Effector memory CD4-positive, alpha-beta T cell (primary cell): Measurements from ENCODE around the gene CTNNA2.

ENCODE experiments used
- DNase-seq, 3 donors: peaks; one replicate each; pipeline ENCODE4 v3.0.0-alpha.2; 2020
- H3K27ac ChIP-seq: 2 replicates; pipeline ENCODE4 v1.7.0; 2013; ENCODE audit warnings: mild to moderate bottlenecking, low read length, moderate library complexity; ENCODE audit not compliant: insufficient read depth, poor library complexity, severe bottlenecking
- H3K27me3 ChIP-seq: replicated peaks from 2 replicates; pipeline ENCODE4 v1.7.0; 2013; ENCODE audit warnings: mild to moderate bottlenecking, low read length; ENCODE audit not compliant: insufficient read depth, control insufficient read depth, poor library complexity, severe bottlenecking
- H3K36me3 ChIP-seq: 2 replicates; pipeline ENCODE4 v1.7.0; 2013; ENCODE audit warnings: mild to moderate bottlenecking, low read length, moderate library complexity; ENCODE audit not compliant: control insufficient read depth, insufficient read depth
- H3K4me1 ChIP-seq: 2 replicates; pipeline ENCODE4 v1.7.0; 2013; ENCODE audit warnings: low read length, mild to moderate bottlenecking; ENCODE audit not compliant: control insufficient read depth, insufficient read depth, poor library complexity, severe bottlenecking
- H3K4me3 ChIP-seq: 2 replicates; pipeline ENCODE4 v1.7.0; 2013; ENCODE audit warnings: low read length, low read depth, mild to moderate bottlenecking; ENCODE audit not compliant: insufficient read depth, poor library complexity, severe bottlenecking
- H3K9me3 ChIP-seq: 2 replicates; pipeline ENCODE4 v1.7.0; 2013; ENCODE audit warnings: mild to moderate bottlenecking, low read length, moderate library complexity; ENCODE audit not compliant: control insufficient read depth

CTNNA2 gene

DNA sequence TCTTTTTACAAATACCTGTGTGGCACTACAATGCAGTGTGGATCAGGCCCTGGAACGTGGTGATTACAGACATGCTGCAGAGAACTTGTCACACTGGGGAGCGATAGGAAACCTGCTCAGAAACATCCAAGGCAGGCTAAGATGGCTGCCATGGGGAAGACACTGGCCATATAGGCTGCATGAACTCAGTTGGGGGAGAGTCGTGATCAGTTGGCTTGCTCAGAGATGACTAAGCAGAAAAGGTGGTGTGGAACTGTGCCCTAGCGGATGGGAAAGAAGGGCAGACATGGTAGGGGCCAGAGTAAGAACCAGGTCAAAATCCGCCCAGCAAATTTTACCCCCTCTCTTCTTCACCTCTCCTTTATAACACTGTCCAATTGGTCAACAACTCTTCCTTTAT, 483.9 kb downstream of the CTNNA2 start:
- H3K27me3 ChIP-seq = no peaks in the 10 kb centered on the region

GRCh38 chr2:80001701-80002101, 488.9 kb downstream of the CTNNA2 start:
- Histone ChIP-seq H3K27me3 (no peaks in the 10 kb centered on the region), H3K36me3 (no peaks in the 10 kb centered on the region), H3K9me3 (no peaks in the 10 kb centered on the region), H3K4me1 (no peaks in the 10 kb centered on the region), H3K4me3 (no peak overlapping the region), H3K27ac (no peak overlapping the region)
- DNase-seq = no peak

More for the DNA sequence above, 483.9 kb downstream of the CTNNA2 start:
- Histone ChIP-seq H3K9me3 (no peaks in the 10 kb centered on the region), H3K4me1 (no peaks in the 10 kb centered on the region), H3K4me3 (no peak overlapping the region), H3K36me3 (no peaks in the 10 kb centered on the region), H3K27ac (no peak overlapping the region)
- DNase-seq = no peak

- no peak overlapping the region for H3K4me3 ChIP-seq
- H3K27me3 ChIP-seq = no peaks in the 10 kb centered on the region
- H3K36me3 ChIP-seq = no peaks in the 10 kb centered on the region
- no peak overlapping the region for H3K27ac ChIP-seq
- H3K4me1 ChIP-seq = no peaks in the 10 kb centered on the region
- DNase-seq = no peak
- no peaks in the 10 kb centered on the region for H3K9me3 ChIP-seq
Measured at GRCh38 chr2:80002112-80002511, 489.3 kb downstream of the CTNNA2 start.

DNA sequence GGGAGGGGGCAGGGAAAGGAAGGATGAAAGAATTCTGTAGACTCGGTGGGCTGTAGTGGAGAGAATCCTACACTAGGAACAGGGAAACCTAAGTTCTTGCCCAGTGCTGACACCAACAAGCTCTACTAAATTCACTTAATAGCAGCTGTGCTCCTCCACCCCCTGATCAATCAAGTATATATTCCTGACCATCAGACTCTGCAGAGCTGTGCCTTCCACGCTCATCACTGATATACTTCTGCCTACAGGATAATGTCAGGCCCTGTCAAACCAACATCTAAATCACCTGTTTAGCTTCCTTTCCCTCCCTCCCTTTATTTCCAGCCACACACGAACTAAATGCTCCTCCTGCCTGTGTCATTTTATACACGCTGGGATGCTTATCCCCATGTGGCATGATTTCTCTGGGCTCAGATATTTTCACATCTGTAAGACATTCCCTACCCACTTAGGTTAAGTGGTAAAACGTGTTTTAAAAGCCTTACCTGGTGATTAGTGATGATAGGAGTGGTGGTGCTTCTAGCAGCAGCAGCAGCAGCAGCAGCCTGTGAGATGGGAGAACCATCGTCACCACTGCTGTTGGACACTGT, 489.8 kb downstream of the CTNNA2 start:
- Histone ChIP-seq H3K27me3 (no peaks in the 10 kb centered on the region), H3K9me3 (no peaks in the 10 kb centered on the region), H3K4me1 (no peaks in the 10 kb centered on the region), H3K36me3 (no peaks in the 10 kb centered on the region), H3K27ac (no peak overlapping the region), H3K4me3 (no peak overlapping the region)
- no peak for DNase-seq

DNA sequence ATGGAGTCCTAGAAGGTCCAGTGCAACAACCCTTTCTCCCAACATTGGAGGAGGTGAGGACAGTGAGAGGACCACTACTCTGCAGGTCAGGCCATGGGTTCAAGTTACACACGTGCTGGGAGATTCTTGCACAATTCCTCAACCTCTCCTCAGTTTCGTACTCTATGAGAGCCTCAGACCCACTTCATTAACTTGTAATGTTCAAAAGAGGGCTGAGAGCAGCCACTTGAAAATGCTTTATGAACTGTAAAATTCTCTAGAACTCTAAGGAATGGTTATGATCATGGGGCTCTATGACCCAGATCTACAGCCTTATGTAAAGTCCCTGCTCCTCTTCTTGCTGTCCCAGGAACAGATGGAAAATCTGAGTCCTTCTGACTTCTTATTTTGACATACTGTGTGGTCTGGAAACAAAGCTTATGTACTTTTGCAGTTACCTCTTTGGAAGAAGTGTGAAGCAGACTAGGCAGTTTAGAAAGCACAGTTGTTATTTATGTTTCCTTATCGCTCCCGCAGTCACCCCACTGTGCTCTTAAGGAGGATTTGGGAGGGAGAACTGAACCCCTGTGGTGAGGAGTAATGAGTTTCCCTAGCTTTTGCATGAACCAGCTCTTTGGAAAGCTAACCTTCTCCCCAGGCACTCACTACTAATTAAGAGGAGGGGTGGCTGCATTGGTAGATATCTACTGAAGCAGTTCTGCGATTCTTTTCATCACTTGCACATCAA, 495.1 kb downstream of the CTNNA2 start:
- no peaks in the 10 kb centered on the region for H3K4me1 ChIP-seq
- H3K27ac ChIP-seq = no peak overlapping the region
- no peak overlapping the region for H3K4me3 ChIP-seq
- DNase-seq = no peak
- H3K36me3 ChIP-seq = no peaks in the 10 kb centered on the region
- no peaks in the 10 kb centered on the region for H3K27me3 ChIP-seq
- no peaks in the 10 kb centered on the region for H3K9me3 ChIP-seq

DNA sequence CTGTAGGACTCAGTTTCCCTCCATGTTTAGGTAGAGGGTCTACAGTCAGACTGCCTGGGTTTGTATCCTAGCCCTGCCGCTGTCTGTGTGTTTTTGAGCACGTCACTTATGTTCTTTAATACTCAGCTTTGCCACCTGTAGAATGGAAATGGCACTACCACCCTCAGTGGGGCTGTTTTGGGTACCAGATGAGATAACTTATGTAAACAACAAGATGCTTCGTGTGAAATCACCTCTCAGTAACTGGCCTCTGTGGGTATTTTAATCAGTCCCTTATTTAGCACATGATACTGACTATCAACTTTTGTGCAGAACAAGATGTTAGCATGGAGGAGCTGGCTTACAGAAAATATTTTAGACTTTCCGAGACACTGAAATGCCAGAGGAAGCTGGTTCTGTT, 495.7 kb downstream of the CTNNA2 start:
- Histone ChIP-seq H3K36me3 (no peaks in the 10 kb centered on the region), H3K9me3 (no peaks in the 10 kb centered on the region), H3K27me3 (no peaks in the 10 kb centered on the region), H3K4me1 (no peaks in the 10 kb centered on the region), H3K27ac (no peak overlapping the region), H3K4me3 (no peak overlapping the region)
- no peak for DNase-seq

GRCh38 chr2:80009211-80009610, 496.4 kb downstream of the CTNNA2 start:
- Histone ChIP-seq H3K27me3 (no peaks in the 10 kb centered on the region), H3K27ac (no peak overlapping the region), H3K9me3 (no peaks in the 10 kb centered on the region), H3K4me3 (no peak overlapping the region), H3K4me1 (no peaks in the 10 kb centered on the region), H3K36me3 (no peaks in the 10 kb centered on the region)
- no peak for DNase-seq

GRCh38 chr2:80012061-80012460, 499.2 kb downstream of the CTNNA2 start:
- Histone ChIP-seq H3K36me3 (no peaks in the 10 kb centered on the region), H3K27me3 (no peaks in the 10 kb centered on the region), H3K4me1 (no peaks in the 10 kb centered on the region), H3K4me3 (no peak overlapping the region), H3K27ac (no peak overlapping the region), H3K9me3 (no peaks in the 10 kb centered on the region)
- DNase-seq = no peak

- Histone ChIP-seq H3K27ac (no peak overlapping the region), H3K9me3 (no peaks in the 10 kb centered on the region), H3K4me1 (no peaks in the 10 kb centered on the region), H3K4me3 (no peak overlapping the region), H3K36me3 (no peaks in the 10 kb centered on the region), H3K27me3 (no peaks in the 10 kb centered on the region)
- DNase-seq = no peak
Measured at GRCh38 chr2:80014637-80015036, 501.8 kb downstream of the CTNNA2 start.

DNA sequence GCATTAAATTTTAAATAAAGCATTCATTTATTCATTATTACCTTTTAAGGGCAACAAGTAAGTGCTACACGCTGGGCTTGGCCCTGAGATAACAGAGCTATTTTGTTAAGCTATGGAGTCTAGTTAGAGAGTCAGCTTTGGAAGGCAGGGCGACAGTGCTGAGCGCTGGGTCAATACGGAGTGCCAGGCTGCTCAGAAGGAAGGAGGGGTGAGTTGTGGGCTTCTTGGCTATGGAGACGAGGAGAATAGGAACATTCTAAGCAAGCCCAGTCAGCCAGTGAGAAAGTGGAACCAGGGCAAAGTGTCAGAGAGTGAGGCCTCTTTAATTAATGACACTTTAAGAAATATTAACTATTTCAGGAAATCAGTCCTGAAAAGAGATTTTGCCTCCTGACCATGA, 503.3 kb downstream of the CTNNA2 start:
- H3K4me3 ChIP-seq = no peak overlapping the region
- no peaks in the 10 kb centered on the region for H3K27me3 ChIP-seq
- H3K9me3 ChIP-seq = no peaks in the 10 kb centered on the region
- no peaks in the 10 kb centered on the region for H3K36me3 ChIP-seq
- no peak for DNase-seq
- no peaks in the 10 kb centered on the region for H3K4me1 ChIP-seq
- H3K27ac ChIP-seq = no peak overlapping the region
